Sigmoid colon (tissue), 7 donors: Measurements from ENCODE around the gene CLDN16. TPM values are rescaled to one million over a fixed set of nuclear protein-coding genes. Genes with fewer than 3 reads are reported as not detected.

ENCODE experiments used
- DNase-seq: peaks from one replicate; pipeline ENCODE4 v3.0.0-alpha.2; 2019
- H3K27ac ChIP-seq, 4 donors: fragments of 200-600 bp; sonication (generic); one replicate each; pipeline ENCODE4 v1.5.1; 2016 to 2019; ENCODE audit warnings: mild to moderate bottlenecking in 1 of 4
- H3K27me3 ChIP-seq, 3 donors: fragments of 200-600 bp; sonication (generic); one replicate each; pipeline ENCODE4 v1.5.1; 2019; ENCODE audit warnings: mild to moderate bottlenecking in 1 of 3
- H3K36me3 ChIP-seq, 4 donors: fragments of 200-600 bp; sonication (generic); one replicate each; pipeline ENCODE4 v1.5.1; 2016 to 2019
- H3K4me1 ChIP-seq, 4 donors: fragments of 200-600 bp; sonication (generic); one replicate each; pipeline ENCODE4 v1.5.1; 2017 to 2019
- H3K4me3 ChIP-seq, 4 donors: fragments of 200-600 bp; sonication (generic); one replicate each; pipeline ENCODE4 v1.5.1; 2017 to 2019; ENCODE audit warnings: mild to moderate bottlenecking in 2 of 4, moderate library complexity in 1 of 4
- H3K9me3 ChIP-seq, 4 donors: fragments of 200-600 bp in 3 of 4; sonication (generic) in 3 of 4; one replicate each; pipeline versions ENCODE4 v1.5.1 to v1.6.1; 2013 to 2019
- CTCF ChIP-seq, 4 experiments: fragments of 450-650 bp in 3 of 4; fragments of 200-600 bp in 1 of 4; IDR thresholded peaks; one replicate each; pipeline ENCODE4 v1.5.1; 2016 to 2019; ENCODE audit warnings: antibody characterized with exemption in 4 of 4, mild to moderate bottlenecking in 3 of 4, moderate library complexity in 2 of 4
- EP300 ChIP-seq, 4 donors: sonication (generic); formaldehyde crosslinking; IDR thresholded peaks; one replicate each; pipeline ENCODE4 v1.6.1; 2017; ENCODE audit warnings: antibody characterized with exemption in 4 of 4
- POLR2A ChIP-seq, 2 donors: fragments of 450-650 bp; IDR thresholded peaks; one replicate each; pipeline ENCODE4 v1.6.1; 2016; ENCODE audit warnings: antibody characterized with exemption in 2 of 2, mild to moderate bottlenecking in 2 of 2, moderate library complexity in 2 of 2
- POLR2AphosphoS5 ChIP-seq, 4 donors: sonication (generic); formaldehyde crosslinking; IDR thresholded peaks; one replicate each; pipeline ENCODE4 v1.6.1; 2017; ENCODE audit warnings: antibody characterized with exemption in 4 of 4
- WGBS, 2 donors: extraction: QIAGEN DNeasy Blood & Tissue Kit; methylation state at CpG; one replicate each; pipeline ENCODE4 v1.1.7; 2013; 5-methylcytosine and 5-hydroxymethylcytosine counted together
- intact Hi-C: fragments of 100-400 bp; cut with DNase I; formaldehyde crosslinking; loops from one replicate; pipeline ENCODE4 v1.15.1; 2023
- polyA plus RNA-seq, 3 donors: library from polyadenylated mRNA; stranded (reverse); fragments of 200-250 nt; gene quantifications; one replicate each; pipeline ENCODE4 v1.2.3, GENCODE V29; 2013
- total RNA-seq, 4 donors: library from RNA; depleted of rRNA; stranded (reverse); fragments of >200 nt; gene quantifications; one replicate each; pipeline ENCODE4 v1.1.0, GENCODE V29; 2016
- donor health status: healthy with polysubstance abuse.
- donor health status: Bipolar disorder and iron deficiency.
- donor health status: healthy.

Gene CLDN16
- total and polyA plus RNA-seq, 7 donors = 0.01 TPM; not detected in 6

GRCh38 chr3:190388703-190389102 is 740 bp downstream of the CLDN16 start:
- Histone ChIP-seq H3K4me3 (no peak overlapping the region), H3K27ac (no peak overlapping the region), H3K36me3 (no peaks in the 10 kb centered on the region), H3K9me3 (no peaks in the 10 kb centered on the region), H3K4me1 (no peaks in the 10 kb centered on the region), H3K27me3 (no peaks in the 10 kb centered on the region)
- DNase-seq = no peak
- TF ChIP-seq EP300 (IDR thresholded peaks at IDR 0.05) = no peak
- no peak for TF ChIP-seq POLR2A (IDR thresholded peaks at IDR 0.05)
- intact Hi-C loops = no loop called here
- WGBS, 2 donors = 73 to 76% methylated on average over 3 of the region's 3 CpGs

GRCh38 chr3:190396001-190396400 is 8.0 kb downstream of the CLDN16 start:
- H3K9me3 ChIP-seq = no peaks in the 10 kb centered on the region
- H3K4me1 ChIP-seq = no peaks in the 10 kb centered on the region
- no peak overlapping the region for H3K27ac ChIP-seq
- TF ChIP-seq POLR2A (IDR thresholded peaks at IDR 0.05) = no peak
- TF ChIP-seq EP300 (IDR thresholded peaks at IDR 0.05) = no peak
- TF ChIP-seq CTCF (IDR thresholded peaks at IDR 0.05) = no peak
- no peak for TF ChIP-seq POLR2AphosphoS5 (IDR thresholded peaks at IDR 0.05)
- H3K27me3 ChIP-seq = no peaks in the 10 kb centered on the region
- no peak overlapping the region for H3K4me3 ChIP-seq
- intact Hi-C loops = no loop called here
- H3K36me3 ChIP-seq = no peaks in the 10 kb centered on the region
- DNase-seq = no peak

GRCh38 chr3:190397889-190398288 is 9.9 kb downstream of the CLDN16 start:
- Histone ChIP-seq H3K4me3 (no peak overlapping the region), H3K36me3 (no peaks in the 10 kb centered on the region), H3K27ac (no peak overlapping the region), H3K27me3 (no peaks in the 10 kb centered on the region), H3K9me3 (no peaks in the 10 kb centered on the region), H3K4me1 (no peaks in the 10 kb centered on the region)
- TF ChIP-seq CTCF (IDR thresholded peaks at IDR 0.05) (no peak), POLR2A (IDR thresholded peaks at IDR 0.05) (no peak), EP300 (IDR thresholded peaks at IDR 0.05) (no peak), POLR2AphosphoS5 (IDR thresholded peaks at IDR 0.05) (no peak)
- WGBS, 2 donors = 79 to 87% methylated on average over 4 of the region's 4 CpGs
- intact Hi-C loops = no loop called here
- DNase-seq = no peak

GRCh38 chr3:190399677-190400076 is 11.7 kb downstream of the CLDN16 start:
- TF ChIP-seq POLR2AphosphoS5 (IDR thresholded peaks at IDR 0.05) (no peak), POLR2A (IDR thresholded peaks at IDR 0.05) (no peak), EP300 (IDR thresholded peaks at IDR 0.05) (no peak), CTCF (IDR thresholded peaks at IDR 0.05) (no peak)

GRCh38 chr3:190401963-190402362 is 14.0 kb downstream of the CLDN16 start:
- DNase-seq = no peak
- no peak overlapping the region for H3K4me3 ChIP-seq
- H3K9me3 ChIP-seq = no peaks in the 10 kb centered on the region
- WGBS, 2 donors = 40 to 63% methylated on average over 4 of the region's 4 CpGs
- intact Hi-C loops = no loop called here
- no peaks in the 10 kb centered on the region for H3K36me3 ChIP-seq
- TF ChIP-seq CTCF (IDR thresholded peaks at IDR 0.05) (no peak), EP300 (IDR thresholded peaks at IDR 0.05) (no peak), POLR2A (IDR thresholded peaks at IDR 0.05) (no peak)
- H3K4me1 ChIP-seq = no peaks in the 10 kb centered on the region
- no peak overlapping the region for H3K27ac ChIP-seq
- H3K27me3 ChIP-seq = no peaks in the 10 kb centered on the region

More at GRCh38 chr3:190399677-190400076, 11.7 kb downstream of the CLDN16 start:
- DNase-seq = no peak
- H3K4me3 ChIP-seq = no peak overlapping the region
- no peaks in the 10 kb centered on the region for H3K9me3 ChIP-seq
- H3K27me3 ChIP-seq = no peaks in the 10 kb centered on the region
- H3K27ac ChIP-seq = no peak overlapping the region
- H3K36me3 ChIP-seq = no peaks in the 10 kb centered on the region
- intact Hi-C loops = no loop called here
- WGBS, 2 donors = 92 to 95% methylated on average over 8 of the region's 8 CpGs
- no peaks in the 10 kb centered on the region for H3K4me1 ChIP-seq
